PC-9 (cell line): ENCODE results near the gene CDX2. TPM values are rescaled to one million over a fixed set of nuclear protein-coding genes. Genes with fewer than 3 reads are reported as not detected.

Experiments used
- BruUV-seq: library from RNA; stranded (reverse); fragments of 400-500 nt; replicated peaks from 2 replicates; lab custom pipeline; 2021; lab: Mats Ljungman, UMichigan
- CTCF ChIA-PET: fragments of 300-600 bp; sonication (Branson Sonifier 250); formaldehyde crosslinking; loops from one replicate; lab custom pipeline; 2022; ENCODE audit warnings: antibody characterized with exemption; lab: Charles Lee
- POLR2A ChIA-PET: fragments of 300-600 bp; sonication (Branson Sonifier 250); formaldehyde crosslinking; loops from one replicate; lab custom pipeline; 2022; ENCODE audit warnings: antibody characterized with exemption; ENCODE audit not compliant: unreplicated experiment; lab: Charles Lee
- DNase-seq, 2 experiments: peaks; one replicate each; pipeline versions ENCODE4 v3.0.0 to v3.0.0-alpha.2; 2015 to 2022; ENCODE audit warnings: mixed read lengths in 1 of 2
- H2AFZ ChIP-seq: fragments of 200-600 bp; sonication (generic); 2 replicates; pipeline ENCODE4 v1.8.1; 2017; ENCODE audit warnings: antibody characterized with exemption
- H3F3A ChIP-seq: fragments of 200-600 bp; sonication (generic); 2 replicates; pipeline ENCODE4 v1.8.1; 2017; ENCODE audit warnings: antibody characterized with exemption, mild to moderate bottlenecking, low read depth; ENCODE audit not compliant: insufficient read depth
- H3K27ac ChIP-seq: fragments of 200-600 bp; sonication (generic); 2 replicates; pipeline ENCODE4 v1.6.1; 2016; ENCODE audit warnings: mixed run types
- H3K27me3 ChIP-seq: fragments of 200-600 bp; sonication (generic); 2 replicates; pipeline ENCODE4 v1.6.1; 2016; ENCODE audit warnings: low read depth, mixed run types; ENCODE audit not compliant: insufficient read depth
- H3K36me3 ChIP-seq: fragments of 200-600 bp; sonication (generic); 2 replicates; pipeline ENCODE4 v1.6.1; 2016; ENCODE audit warnings: low read depth, mixed run types
- H3K4me1 ChIP-seq: fragments of 200-600 bp; sonication (generic); replicated peaks from 2 replicates; pipeline ENCODE4 v1.6.1; 2016; ENCODE audit warnings: mixed run types; ENCODE audit not compliant: insufficient read depth
- H3K4me2 ChIP-seq: fragments of 200-600 bp; sonication (generic); 2 replicates; pipeline ENCODE4 v1.6.1; 2017; ENCODE audit warnings: mixed run types
- H3K4me3 ChIP-seq: fragments of 200-600 bp; sonication (generic); 2 replicates; pipeline ENCODE4 v1.6.1; 2016; ENCODE audit warnings: mixed run types
- H3K79me2 ChIP-seq: fragments of 200-600 bp; sonication (generic); 2 replicates; pipeline ENCODE4 v1.6.1; 2017; ENCODE audit warnings: low read depth, mixed run types
- H3K9me2 ChIP-seq: fragments of 200-600 bp; sonication (generic); 2 replicates; pipeline ENCODE4 v1.8.1; 2017; ENCODE audit warnings: mild to moderate bottlenecking; ENCODE audit not compliant: insufficient read depth
- H3K9me3 ChIP-seq: fragments of 200-600 bp; sonication (generic); 2 replicates; pipeline ENCODE4 v1.8.1; 2016; ENCODE audit warnings: low read depth; ENCODE audit not compliant: insufficient read depth
- H4K20me1 ChIP-seq: fragments of 200-600 bp; sonication (generic); 2 replicates; pipeline ENCODE4 v1.8.1; 2017; ENCODE audit not compliant: insufficient read depth
- CTCF ChIP-seq: fragments of 200-600 bp; sonication (generic); conservative IDR thresholded peaks from 2 replicates; pipeline ENCODE4 v1.6.1; 2017; ENCODE audit warnings: mixed run types, antibody characterized with exemption, mild to moderate bottlenecking, moderate library complexity
- EZH2 ChIP-seq: fragments of 200-600 bp; sonication (generic); IDR thresholded peaks from 2 replicates; pipeline ENCODE4 v1.8.0; 2017; ENCODE audit warnings: antibody characterized with exemption, low read depth
- intact Hi-C: fragments of 100-400 bp; cut with micrococcal nuclease; formaldehyde crosslinking; loops from one replicate; pipeline ENCODE4 v1.10.0; 2022; ENCODE audit not compliant: unreplicated experiment
- total RNA-seq: library from RNA; stranded (reverse); gene quantifications from 2 replicates; pipeline ENCODE4 v1.2.3, GENCODE V29; 2021

The CDX2 gene
- total RNA-seq, 1 experiment from 2014 or later, result not detected

- no peak overlapping the region for H3K27ac ChIP-seq
- no peaks in the 10 kb centered on the region for H3K9me2 ChIP-seq
- intact Hi-C loops, result no loop called here
- no peaks in the 10 kb centered on the region for H3K36me3 ChIP-seq
- ChIA-PET POLR2A (no interaction called here), CTCF (no interaction called here)
- no peak for DNase-seq
- no TSS peak for BruUV-seq
- H3K4me1 ChIP-seq, result peaks cover 13% of the 10 kb centered on the region
- no peak overlapping the region for H2AFZ ChIP-seq
- H3K4me3 ChIP-seq, result no peak overlapping the region
- no peak for TF ChIP-seq EZH2
- TF ChIP-seq CTCF, result no peak
- H3K27me3 ChIP-seq, result peaks cover 25% of the 10 kb centered on the region; the same call in 1 of the 2 replicates
- no peaks in the 10 kb centered on the region for H3K79me2 ChIP-seq
- no peak overlapping the region for H3K4me2 ChIP-seq
- H4K20me1 ChIP-seq, result no peaks in the 10 kb centered on the region
- H3K9me3 ChIP-seq, result no peaks in the 10 kb centered on the region
- no peaks in the 10 kb centered on the region for H3F3A ChIP-seq
These were observed 50.0 kb downstream of the CDX2 start for GRCh38 chr13:27918918-27919658.

- BruUV-seq, result no TSS peak
- no peaks in the 10 kb centered on the region for H3K79me2 ChIP-seq
- H3K4me2 ChIP-seq, result no peak overlapping the region
- intact Hi-C loops, result no loop called here
- no peaks in the 10 kb centered on the region for H4K20me1 ChIP-seq
- DNase-seq, result no peak
- CTCF ChIA-PET, result no interaction called here
- H3K4me1 ChIP-seq, result peaks cover 21% of the 10 kb centered on the region
- H3K9me2 ChIP-seq, result no peaks in the 10 kb centered on the region
- no peak for TF ChIP-seq EZH2
- no peak for TF ChIP-seq CTCF
- no peak overlapping the region for H3K27ac ChIP-seq
- POLR2A ChIA-PET, result no interaction called here
- no peak overlapping the region for H3K4me3 ChIP-seq
- no peak overlapping the region for H2AFZ ChIP-seq
- no peaks in the 10 kb centered on the region for H3K9me3 ChIP-seq
- H3F3A ChIP-seq, result peaks cover 6% of the 10 kb centered on the region
- peaks cover 17% of the 10 kb centered on the region; the same call in 1 of the 2 replicates for H3K27me3 ChIP-seq
- H3K36me3 ChIP-seq, result no peaks in the 10 kb centered on the region
These were observed 50.8 kb downstream of the CDX2 start for GRCh38 chr13:27918041-27918917.

- Histone ChIP-seq H3K4me3 (no peak overlapping the region), H3K79me2 (no peaks in the 10 kb centered on the region), H4K20me1 (no peaks in the 10 kb centered on the region), H3K9me2 (no peaks in the 10 kb centered on the region), H3K36me3 (no peaks in the 10 kb centered on the region), H3F3A (peaks cover 9% of the 10 kb centered on the region), H3K4me1 (peaks cover 31% of the 10 kb centered on the region), H3K4me2 (no peak overlapping the region), H3K27me3 (peaks cover 8% of the 10 kb centered on the region; the same call in 1 of the 2 replicates), H3K9me3 (no peaks in the 10 kb centered on the region), H2AFZ (no peak overlapping the region), H3K27ac (no peak overlapping the region)
- DNase-seq, result no peak
- intact Hi-C loops, result no loop called here
- BruUV-seq, result no TSS peak
- TF ChIP-seq CTCF (no peak), EZH2 (no peak)
- CTCF ChIA-PET, result no interaction called here
- POLR2A ChIA-PET, result no interaction called here
These were observed 51.8 kb downstream of the CDX2 start for GRCh38 chr13:27917121-27917947.
